ENCODE data around the gene BIRC6.

DNA sequence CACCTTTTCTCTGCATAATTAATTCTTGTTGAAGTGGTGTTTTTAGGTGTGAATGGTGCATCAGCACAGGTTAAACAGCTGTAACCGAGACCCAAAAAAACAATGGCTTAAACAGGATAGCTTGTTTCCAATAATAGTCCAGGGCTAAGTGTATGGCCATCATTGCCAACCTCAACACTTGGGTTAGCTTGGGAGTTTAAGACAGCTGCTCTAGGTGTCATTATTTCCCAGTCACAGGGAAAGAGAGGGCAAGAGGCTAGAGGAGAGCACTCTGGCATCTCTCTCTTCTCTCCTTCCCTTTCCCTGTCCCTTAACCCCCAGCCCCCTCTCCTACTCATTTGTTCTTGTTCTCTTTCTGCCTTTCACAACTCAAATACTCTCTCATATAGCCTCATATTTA, 21.1 kb downstream of the BIRC6 start:
- TF ChIP-seq, protein P1, sequence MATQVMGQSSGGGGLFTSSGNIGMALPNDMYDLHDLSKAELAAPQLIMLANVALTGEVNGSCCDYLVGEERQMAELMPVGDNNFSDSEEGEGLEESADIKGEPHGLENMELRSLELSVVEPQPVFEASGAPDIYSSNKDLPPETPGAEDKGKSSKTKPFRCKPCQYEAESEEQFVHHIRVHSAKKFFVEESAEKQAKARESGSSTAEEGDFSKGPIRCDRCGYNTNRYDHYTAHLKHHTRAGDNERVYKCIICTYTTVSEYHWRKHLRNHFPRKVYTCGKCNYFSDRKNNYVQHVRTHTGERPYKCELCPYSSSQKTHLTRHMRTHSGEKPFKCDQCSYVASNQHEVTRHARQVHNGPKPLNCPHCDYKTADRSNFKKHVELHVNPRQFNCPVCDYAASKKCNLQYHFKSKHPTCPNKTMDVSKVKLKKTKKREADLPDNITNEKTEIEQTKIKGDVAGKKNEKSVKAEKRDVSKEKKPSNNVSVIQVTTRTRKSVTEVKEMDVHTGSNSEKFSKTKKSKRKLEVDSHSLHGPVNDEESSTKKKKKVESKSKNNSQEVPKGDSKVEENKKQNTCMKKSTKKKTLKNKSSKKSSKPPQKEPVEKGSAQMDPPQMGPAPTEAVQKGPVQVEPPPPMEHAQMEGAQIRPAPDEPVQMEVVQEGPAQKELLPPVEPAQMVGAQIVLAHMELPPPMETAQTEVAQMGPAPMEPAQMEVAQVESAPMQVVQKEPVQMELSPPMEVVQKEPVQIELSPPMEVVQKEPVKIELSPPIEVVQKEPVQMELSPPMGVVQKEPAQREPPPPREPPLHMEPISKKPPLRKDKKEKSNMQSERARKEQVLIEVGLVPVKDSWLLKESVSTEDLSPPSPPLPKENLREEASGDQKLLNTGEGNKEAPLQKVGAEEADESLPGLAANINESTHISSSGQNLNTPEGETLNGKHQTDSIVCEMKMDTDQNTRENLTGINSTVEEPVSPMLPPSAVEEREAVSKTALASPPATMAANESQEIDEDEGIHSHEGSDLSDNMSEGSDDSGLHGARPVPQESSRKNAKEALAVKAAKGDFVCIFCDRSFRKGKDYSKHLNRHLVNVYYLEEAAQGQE (IDR thresholded peaks at IDR 0.05; ENCODE audit: insufficient read depth in 1 of 2, low read depth in 2 of 2, low read length in 2 of 2), result no peak
- TF ChIP-seq POLR2AphosphoS5 (IDR thresholded peaks at IDR 0.05; ENCODE audit: low read depth, low read length) (no peak), TAF1 (IDR thresholded peaks at IDR 0.05; ENCODE audit: borderline replicate concordance, insufficient read depth, low read length) (no peak)
